Breast epithelium (tissue), 3 donors: ENCODE results near the gene TAAR9.

Experiments
- CTCF ChIP-seq, 3 donors: fragments of 450-650 bp; IDR thresholded peaks; one replicate each; pipeline ENCODE4 v1.5.1; 2016 to 2017; ENCODE audit warnings: antibody characterized with exemption in 3 of 3, mild to moderate bottlenecking in 3 of 3, moderate library complexity in 3 of 3
- POLR2A ChIP-seq: fragments of 450-650 bp; IDR thresholded peaks from one replicate; pipeline ENCODE4 v1.6.1; 2016; ENCODE audit warnings: antibody characterized with exemption, mild to moderate bottlenecking, moderate library complexity

GRCh38 chr6:132511831-132512220, 26.3 kb upstream of the TAAR9 start:
- TF ChIP-seq CTCF (IDR thresholded peaks at IDR 0.05), result no peak
- no peak for TF ChIP-seq POLR2A
